ENCODE measurements around the gene SAPCD2.

DNA sequence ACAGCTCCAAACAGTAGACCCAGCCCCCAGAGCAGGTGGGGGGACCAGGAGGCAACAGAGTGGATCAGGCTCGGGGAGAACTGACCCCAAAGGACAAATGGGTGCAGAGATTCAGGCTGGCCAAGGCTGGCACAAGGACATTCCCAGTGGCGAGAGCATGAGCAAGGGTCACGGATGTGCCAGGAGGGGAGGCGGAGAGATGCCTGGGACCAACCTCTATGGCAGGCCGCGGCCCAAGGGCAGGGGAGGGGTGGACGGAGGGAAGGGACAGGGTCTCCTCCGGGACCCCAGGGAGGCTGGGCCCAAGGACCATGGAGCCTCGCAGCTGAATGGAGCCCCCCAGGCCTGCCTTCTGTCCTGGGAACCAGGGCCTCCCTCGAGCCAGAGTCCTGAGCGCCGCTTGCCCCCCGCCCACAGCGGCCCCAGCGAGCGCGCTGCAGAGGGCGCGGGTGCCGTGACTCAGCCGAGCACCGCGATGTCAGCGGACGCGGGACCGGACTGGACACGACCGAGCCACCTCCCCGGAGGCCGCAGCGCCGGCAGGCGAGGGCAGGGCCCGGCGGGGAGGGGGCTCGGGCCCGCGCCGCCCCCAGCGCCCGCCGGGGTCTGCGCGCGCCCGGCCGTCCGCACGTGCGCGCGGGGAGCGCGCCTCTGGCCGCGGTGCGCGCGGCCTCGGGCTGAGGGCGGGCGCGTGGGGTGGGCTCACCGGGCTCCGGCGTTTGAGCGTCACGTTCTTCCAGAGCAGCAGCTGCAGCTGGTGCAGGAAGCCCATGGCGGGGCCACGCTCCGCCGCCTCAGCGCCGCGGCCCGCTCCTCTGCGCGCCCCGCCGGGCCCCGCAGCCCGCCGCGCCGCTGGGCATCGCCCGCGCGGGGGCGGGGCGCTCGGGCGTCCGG lies 42.7 kb downstream of the SAPCD2 start, which contains the start of gene ABCA2:
- TF ChIP-seq, protein P1, sequence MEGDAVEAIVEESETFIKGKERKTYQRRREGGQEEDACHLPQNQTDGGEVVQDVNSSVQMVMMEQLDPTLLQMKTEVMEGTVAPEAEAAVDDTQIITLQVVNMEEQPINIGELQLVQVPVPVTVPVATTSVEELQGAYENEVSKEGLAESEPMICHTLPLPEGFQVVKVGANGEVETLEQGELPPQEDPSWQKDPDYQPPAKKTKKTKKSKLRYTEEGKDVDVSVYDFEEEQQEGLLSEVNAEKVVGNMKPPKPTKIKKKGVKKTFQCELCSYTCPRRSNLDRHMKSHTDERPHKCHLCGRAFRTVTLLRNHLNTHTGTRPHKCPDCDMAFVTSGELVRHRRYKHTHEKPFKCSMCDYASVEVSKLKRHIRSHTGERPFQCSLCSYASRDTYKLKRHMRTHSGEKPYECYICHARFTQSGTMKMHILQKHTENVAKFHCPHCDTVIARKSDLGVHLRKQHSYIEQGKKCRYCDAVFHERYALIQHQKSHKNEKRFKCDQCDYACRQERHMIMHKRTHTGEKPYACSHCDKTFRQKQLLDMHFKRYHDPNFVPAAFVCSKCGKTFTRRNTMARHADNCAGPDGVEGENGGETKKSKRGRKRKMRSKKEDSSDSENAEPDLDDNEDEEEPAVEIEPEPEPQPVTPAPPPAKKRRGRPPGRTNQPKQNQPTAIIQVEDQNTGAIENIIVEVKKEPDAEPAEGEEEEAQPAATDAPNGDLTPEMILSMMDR (IDR thresholded peaks at IDR 0.05), result no peak
- TF ChIP-seq EP300 (IDR thresholded peaks at IDR 0.05) (no peak), POLR2A (IDR thresholded peaks at IDR 0.05; ENCODE audit: low read depth) (no peak)
